ENCODE measurements around the gene MSH4. TPM values are rescaled to one million over a fixed set of nuclear protein-coding genes. Genes with fewer than 3 reads are reported as not detected.

Gene MSH4
- total RNA-seq, 2 experiments from 2014 or later: 0.25 to 0.31 TPM

GRCh38 chr1:75884437-75884836 is 87.8 kb downstream of the MSH4 start:
- Mint-ChIP-seq H3K27me3 (no peaks in the 10 kb centered on the region), H3K4me1 (ENCODE audit: low read depth) (no peaks in the 10 kb centered on the region), H3K9me3 (no peaks in the 10 kb centered on the region), H3K36me3 (ENCODE audit: low read depth) (no peaks in the 10 kb centered on the region), H3K4me3 (no peak overlapping the region), H3K27ac (no peak overlapping the region)
- Histone ChIP-seq H3K4me3 (ENCODE audit: low read length) (no peak overlapping the region), H3K27me3 (ENCODE audit: control insufficient read depth in 1 of 2, insufficient read depth in 2 of 2, low read length in 2 of 2) (peaks cover 0 to 2% of the 10 kb centered on the region in 2 experiments), H3K9me3 (ENCODE audit: control insufficient read depth in 1 of 2, insufficient read depth in 1 of 2, low read length in 2 of 2) (no peaks in the 10 kb centered on the region), H3K4me1 (ENCODE audit: insufficient read depth, low read length) (no peaks in the 10 kb centered on the region), H3K36me3 (ENCODE audit: insufficient read depth, low read length) (no peaks in the 10 kb centered on the region), H3K27ac (ENCODE audit: low read depth in 1 of 2, low read length in 2 of 2) (no peak overlapping the region)
- ChIA-PET POLR2A (no interaction called here), CTCF (no interaction called here)
- DNase-seq (no peak), ATAC-seq (ENCODE audit: poor library complexity) (no peak)
- intact Hi-C loops (cut with DNase I, micrococcal nuclease): no loop called here
- TF ChIP-seq CTCF (IDR thresholded peaks at IDR 0.05): no peak

- H3K4me3 Mint-ChIP-seq: no peak overlapping the region
- Histone ChIP-seq H3K27ac (ENCODE audit: low read depth in 1 of 2, low read length in 2 of 2) (no peak overlapping the region), H3K36me3 (ENCODE audit: insufficient read depth, low read length) (no peaks in the 10 kb centered on the region), H3K4me3 (ENCODE audit: low read length) (no peak overlapping the region), H3K4me1 (ENCODE audit: insufficient read depth, low read length) (no peaks in the 10 kb centered on the region), H3K27me3 (ENCODE audit: control insufficient read depth in 1 of 2, insufficient read depth in 2 of 2, low read length in 2 of 2) (no peaks in the 10 kb centered on the region), H3K9me3 (ENCODE audit: control insufficient read depth in 1 of 2, insufficient read depth in 1 of 2, low read length in 2 of 2) (no peaks in the 10 kb centered on the region)
- intact Hi-C loops (cut with DNase I, micrococcal nuclease): no loop called here
- peaks cover 13% of the 10 kb centered on the region for H3K27me3 Mint-ChIP-seq
- TF ChIP-seq CTCF (IDR thresholded peaks at IDR 0.05): no peak
- no peak overlapping the region for H3K27ac Mint-ChIP-seq
- CTCF ChIA-PET: no interaction called here
- ATAC-seq (ENCODE audit: poor library complexity) (no peak), DNase-seq (no peak)
- POLR2A ChIA-PET: no interaction called here
- H3K36me3 Mint-ChIP-seq (ENCODE audit: low read depth): no peaks in the 10 kb centered on the region
- H3K4me1 Mint-ChIP-seq (ENCODE audit: low read depth): no peaks in the 10 kb centered on the region
- no peaks in the 10 kb centered on the region for H3K9me3 Mint-ChIP-seq
Observed at GRCh38 chr1:75901371-75901770, 104.7 kb downstream of the MSH4 start.

GRCh38 chr1:75908717-75909152 is 112.1 kb downstream of the MSH4 start:
- no peaks in the 10 kb centered on the region for H3K36me3 ChIP-seq (ENCODE audit: insufficient read depth, low read length)
- no peak overlapping the region for H3K4me3 Mint-ChIP-seq
- H3K27ac Mint-ChIP-seq: no peak overlapping the region
- intact Hi-C loops (cut with DNase I, micrococcal nuclease): no loop called here
- H3K27me3 ChIP-seq (ENCODE audit: control insufficient read depth in 1 of 2, insufficient read depth in 2 of 2, low read length in 2 of 2): no peaks in the 10 kb centered on the region
- H3K27me3 Mint-ChIP-seq: no peaks in the 10 kb centered on the region
- no peak for TF ChIP-seq CTCF (IDR thresholded peaks at IDR 0.05)
- H3K27ac ChIP-seq (ENCODE audit: low read depth in 1 of 2, low read length in 2 of 2): no peak overlapping the region
- peaks cover 12% of the 10 kb centered on the region for H3K9me3 Mint-ChIP-seq
- ChIA-PET POLR2A (no interaction called here), CTCF (no interaction called here)
- no peaks in the 10 kb centered on the region for H3K4me1 ChIP-seq (ENCODE audit: insufficient read depth, low read length)
- no peaks in the 10 kb centered on the region for H3K4me1 Mint-ChIP-seq (ENCODE audit: low read depth)
- H3K9me3 ChIP-seq (ENCODE audit: control insufficient read depth in 1 of 2, insufficient read depth in 1 of 2, low read length in 2 of 2): peaks cover 4 to 6% of the 10 kb centered on the region in 2 experiments
- ATAC-seq (ENCODE audit: poor library complexity) (no peak), DNase-seq (no peak)
- H3K4me3 ChIP-seq (ENCODE audit: low read length): no peak overlapping the region
- no peaks in the 10 kb centered on the region for H3K36me3 Mint-ChIP-seq (ENCODE audit: low read depth)

All from CD4-positive, alpha-beta T cell (primary cell).